ENCODE results near the gene RGS11. TPM values are rescaled to one million over a fixed set of nuclear protein-coding genes. Genes with fewer than 3 reads are reported as not detected.

The RGS11 gene
- total RNA-seq, 1 experiment from 2014 or later: 10.2 TPM

DNA sequence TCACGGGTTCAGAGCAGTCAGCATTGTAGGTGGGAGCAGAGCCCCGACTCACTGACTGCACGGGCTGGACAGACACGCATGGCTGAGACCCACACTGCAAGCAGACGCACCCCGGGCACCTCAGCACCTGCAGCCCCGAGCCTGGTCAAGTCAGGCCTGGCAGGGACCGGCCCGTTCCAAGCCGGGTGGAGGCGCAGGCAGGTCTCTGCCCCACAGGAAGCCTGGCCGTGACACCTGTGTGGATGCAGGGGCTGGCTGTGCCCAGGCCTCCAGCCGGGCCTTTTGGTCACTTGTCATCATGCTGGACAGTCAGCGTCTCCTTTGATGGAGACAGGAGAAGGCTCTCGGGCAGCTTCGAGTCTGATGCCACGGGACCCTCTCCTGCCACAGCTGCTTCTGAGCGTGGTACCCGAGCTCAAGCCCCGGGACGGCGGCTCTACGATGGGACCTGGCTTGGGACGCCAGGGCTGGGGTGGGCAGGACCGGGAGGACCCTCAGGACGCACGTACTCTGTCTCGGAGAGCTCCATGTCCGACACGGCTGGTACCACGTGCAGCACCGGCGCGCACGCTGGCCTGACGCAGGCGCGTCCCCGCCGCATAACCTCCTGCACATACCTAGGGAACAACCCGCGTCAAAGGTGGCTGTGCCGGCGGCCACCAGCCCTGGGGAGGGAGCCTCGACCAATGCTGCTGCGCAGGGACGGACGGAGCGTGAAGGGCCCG, 15.1 kb upstream of the RGS11 start:
- no peaks in the 10 kb centered on the region for H3K27me3 ChIP-seq (ENCODE audit: control insufficient read depth, insufficient read depth, low read length)
- H3K4me1 ChIP-seq (ENCODE audit: control insufficient read depth, insufficient read depth, low read length): no peaks in the 10 kb centered on the region
- ATAC-seq: peak; percentile 13; the same call in 1 of the 2 replicates
- POLR2A ChIA-PET: interaction anchor here (0.5 to 0.6 kb wide), 2 partner anchors 11 to 102 kb away, joined by 3 read pairs; no protein-coding TSS in a partner anchor
- H3K4me3 ChIP-seq (ENCODE audit: low read depth in 2 of 2, low read length in 2 of 2): no peak overlapping the region
- intact Hi-C loops (cut with micrococcal nuclease; ENCODE audit: unreplicated experiment): no loop called here
- BruUV-seq (replicated peaks): no TSS peak
- in situ Hi-C loops (cut with HindIII; ENCODE audit: low pct_unique_long_range_greater_than_20kb, low sequenced_read_pairs): no loop called here
- H3K36me3 ChIP-seq (ENCODE audit: control insufficient read depth, insufficient read depth, low read length): no peaks in the 10 kb centered on the region
- CTCF ChIA-PET: no interaction called here
- TF ChIP-seq TCF7L2 (IDR thresholded peaks at IDR 0.05; ENCODE audit: low read depth, low read length): no peak
- TF ChIP-seq POLR2AphosphoS5 (IDR thresholded peaks at IDR 0.05; ENCODE audit: low read depth, low read length): no peak
- TF ChIP-seq SIN3A (IDR thresholded peaks at IDR 0.05; ENCODE audit: borderline replicate concordance, insufficient read depth, low read depth, low read length): no peak
- TF ChIP-seq, protein P1, sequence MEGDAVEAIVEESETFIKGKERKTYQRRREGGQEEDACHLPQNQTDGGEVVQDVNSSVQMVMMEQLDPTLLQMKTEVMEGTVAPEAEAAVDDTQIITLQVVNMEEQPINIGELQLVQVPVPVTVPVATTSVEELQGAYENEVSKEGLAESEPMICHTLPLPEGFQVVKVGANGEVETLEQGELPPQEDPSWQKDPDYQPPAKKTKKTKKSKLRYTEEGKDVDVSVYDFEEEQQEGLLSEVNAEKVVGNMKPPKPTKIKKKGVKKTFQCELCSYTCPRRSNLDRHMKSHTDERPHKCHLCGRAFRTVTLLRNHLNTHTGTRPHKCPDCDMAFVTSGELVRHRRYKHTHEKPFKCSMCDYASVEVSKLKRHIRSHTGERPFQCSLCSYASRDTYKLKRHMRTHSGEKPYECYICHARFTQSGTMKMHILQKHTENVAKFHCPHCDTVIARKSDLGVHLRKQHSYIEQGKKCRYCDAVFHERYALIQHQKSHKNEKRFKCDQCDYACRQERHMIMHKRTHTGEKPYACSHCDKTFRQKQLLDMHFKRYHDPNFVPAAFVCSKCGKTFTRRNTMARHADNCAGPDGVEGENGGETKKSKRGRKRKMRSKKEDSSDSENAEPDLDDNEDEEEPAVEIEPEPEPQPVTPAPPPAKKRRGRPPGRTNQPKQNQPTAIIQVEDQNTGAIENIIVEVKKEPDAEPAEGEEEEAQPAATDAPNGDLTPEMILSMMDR (IDR thresholded peaks at IDR 0.05): no peak
- TF ChIP-seq, protein P2, sequence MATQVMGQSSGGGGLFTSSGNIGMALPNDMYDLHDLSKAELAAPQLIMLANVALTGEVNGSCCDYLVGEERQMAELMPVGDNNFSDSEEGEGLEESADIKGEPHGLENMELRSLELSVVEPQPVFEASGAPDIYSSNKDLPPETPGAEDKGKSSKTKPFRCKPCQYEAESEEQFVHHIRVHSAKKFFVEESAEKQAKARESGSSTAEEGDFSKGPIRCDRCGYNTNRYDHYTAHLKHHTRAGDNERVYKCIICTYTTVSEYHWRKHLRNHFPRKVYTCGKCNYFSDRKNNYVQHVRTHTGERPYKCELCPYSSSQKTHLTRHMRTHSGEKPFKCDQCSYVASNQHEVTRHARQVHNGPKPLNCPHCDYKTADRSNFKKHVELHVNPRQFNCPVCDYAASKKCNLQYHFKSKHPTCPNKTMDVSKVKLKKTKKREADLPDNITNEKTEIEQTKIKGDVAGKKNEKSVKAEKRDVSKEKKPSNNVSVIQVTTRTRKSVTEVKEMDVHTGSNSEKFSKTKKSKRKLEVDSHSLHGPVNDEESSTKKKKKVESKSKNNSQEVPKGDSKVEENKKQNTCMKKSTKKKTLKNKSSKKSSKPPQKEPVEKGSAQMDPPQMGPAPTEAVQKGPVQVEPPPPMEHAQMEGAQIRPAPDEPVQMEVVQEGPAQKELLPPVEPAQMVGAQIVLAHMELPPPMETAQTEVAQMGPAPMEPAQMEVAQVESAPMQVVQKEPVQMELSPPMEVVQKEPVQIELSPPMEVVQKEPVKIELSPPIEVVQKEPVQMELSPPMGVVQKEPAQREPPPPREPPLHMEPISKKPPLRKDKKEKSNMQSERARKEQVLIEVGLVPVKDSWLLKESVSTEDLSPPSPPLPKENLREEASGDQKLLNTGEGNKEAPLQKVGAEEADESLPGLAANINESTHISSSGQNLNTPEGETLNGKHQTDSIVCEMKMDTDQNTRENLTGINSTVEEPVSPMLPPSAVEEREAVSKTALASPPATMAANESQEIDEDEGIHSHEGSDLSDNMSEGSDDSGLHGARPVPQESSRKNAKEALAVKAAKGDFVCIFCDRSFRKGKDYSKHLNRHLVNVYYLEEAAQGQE (IDR thresholded peaks at IDR 0.05; ENCODE audit: insufficient read depth in 1 of 2, low read depth in 2 of 2, low read length in 1 of 2): no peak
- no peak overlapping the region for H3K27ac ChIP-seq (ENCODE audit: low read length)
- H3K9me3 ChIP-seq (ENCODE audit: control insufficient read depth, insufficient read depth, low read depth, low read length): no peaks in the 10 kb centered on the region
- DNase-seq (ENCODE audit: low read depth, low spot score): no peak

DNA sequence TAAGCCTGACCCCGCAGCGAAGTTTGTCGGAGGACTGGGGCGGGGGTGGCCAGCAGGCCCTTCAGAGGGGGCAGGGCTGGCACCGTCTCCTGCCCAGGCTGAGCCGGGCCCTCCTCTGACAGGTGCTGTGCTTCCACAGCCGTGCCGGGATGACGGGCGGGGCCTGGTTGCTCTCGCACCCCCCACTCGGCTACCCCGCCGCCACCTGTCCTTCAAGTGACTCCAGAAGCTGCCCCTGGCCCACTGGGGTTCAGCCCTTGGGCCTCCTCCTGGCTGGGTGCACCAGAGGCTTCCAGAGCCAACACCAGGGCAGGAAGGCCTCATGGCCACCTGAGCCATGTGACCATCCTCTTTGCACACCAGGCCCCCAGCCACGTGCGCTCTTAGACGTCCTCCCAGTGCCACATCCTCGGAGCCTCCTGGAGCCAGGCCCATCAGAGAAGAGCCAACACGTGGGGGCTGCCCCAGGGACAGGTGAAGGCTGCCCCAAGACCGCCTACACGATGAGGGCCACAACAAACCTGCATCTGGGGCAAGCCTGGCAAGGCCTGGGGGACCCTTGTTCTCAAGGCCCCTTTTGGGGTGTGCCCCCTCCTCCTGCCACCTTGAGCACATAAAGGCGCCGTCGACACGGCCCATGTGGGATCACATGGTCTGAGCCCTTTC, 14.4 kb upstream of the RGS11 start:
- no TSS peak for BruUV-seq (replicated peaks)
- ChIA-PET POLR2A (no interaction called here), CTCF (no interaction called here)
- intact Hi-C loops (cut with micrococcal nuclease; ENCODE audit: unreplicated experiment) (no loop called here), in situ Hi-C loops (cut with HindIII; ENCODE audit: low pct_unique_long_range_greater_than_20kb, low sequenced_read_pairs) (no loop called here)
- DNase-seq (ENCODE audit: low read depth, low spot score): no peak
- TF ChIP-seq POLR2AphosphoS5 (IDR thresholded peaks at IDR 0.05; ENCODE audit: low read depth, low read length): no peak
- TF ChIP-seq, protein P2 (IDR thresholded peaks at IDR 0.05; ENCODE audit: insufficient read depth in 1 of 2, low read depth in 2 of 2, low read length in 1 of 2): no peak
- TF ChIP-seq SIN3A (IDR thresholded peaks at IDR 0.05; ENCODE audit: borderline replicate concordance, insufficient read depth, low read depth, low read length): no peak
- TF ChIP-seq, protein P1 (IDR thresholded peaks at IDR 0.05): no peak
- TF ChIP-seq TCF7L2 (IDR thresholded peaks at IDR 0.05; ENCODE audit: low read depth, low read length): no peak
- ATAC-seq: no peak
- Histone ChIP-seq H3K9me3 (ENCODE audit: control insufficient read depth, insufficient read depth, low read depth, low read length) (no peaks in the 10 kb centered on the region), H3K4me3 (ENCODE audit: low read depth in 2 of 2, low read length in 2 of 2) (no peak overlapping the region), H3K27me3 (ENCODE audit: control insufficient read depth, insufficient read depth, low read length) (no peaks in the 10 kb centered on the region), H3K27ac (ENCODE audit: low read length) (no peak overlapping the region), H3K36me3 (ENCODE audit: control insufficient read depth, insufficient read depth, low read length) (no peaks in the 10 kb centered on the region), H3K4me1 (ENCODE audit: control insufficient read depth, insufficient read depth, low read length) (no peaks in the 10 kb centered on the region)

All from Panc1 (cell line).